Cortex of kidney (tissue), 1 donor: Measurements from ENCODE around the gene DHX57.
"Not testable (repeated sequence)": the region's sequence is repeated elsewhere in the genome, so short reads cannot be mapped to it uniquely, and the experiment has no call there.

Experiments
- DNase-seq: peaks from one replicate; lab custom pipeline; 2025; lab: John Stamatoyannopoulos, UW

DHX57 gene

DNA sequence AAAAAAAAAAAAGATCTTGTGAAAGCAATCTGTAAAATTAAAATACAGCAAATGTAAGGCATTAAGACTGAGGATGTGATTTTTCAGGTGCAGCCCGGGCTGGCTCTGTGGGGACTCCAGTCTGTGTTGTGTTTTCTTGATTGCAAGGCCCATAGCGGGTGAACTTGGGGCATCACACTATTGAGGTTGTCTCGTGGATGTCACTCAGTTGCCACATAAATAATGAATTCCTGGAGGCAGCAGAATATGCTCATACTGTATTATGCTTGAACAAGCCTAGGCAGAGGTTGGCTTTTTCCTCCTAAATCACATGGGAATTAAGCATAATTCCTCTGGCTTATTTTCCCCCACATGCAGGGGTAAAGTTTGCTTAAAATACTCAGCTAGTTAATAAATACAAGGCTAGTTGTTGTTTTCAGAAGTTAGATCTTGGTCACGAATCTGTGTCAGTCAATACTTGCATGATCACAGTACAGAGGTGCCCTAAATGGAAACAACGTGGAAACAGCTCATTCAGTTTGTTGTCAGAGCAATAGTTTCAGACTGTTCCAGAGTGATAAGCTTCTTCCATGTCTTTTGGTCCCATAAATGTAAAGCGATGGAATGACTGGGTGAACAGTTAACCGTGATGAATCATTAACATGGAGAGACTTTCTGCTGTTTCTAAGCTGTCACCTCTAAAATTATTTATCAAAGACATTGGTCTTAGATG lies 81.3 kb downstream of the DHX57 start:
- DNase-seq = no peak

DNA sequence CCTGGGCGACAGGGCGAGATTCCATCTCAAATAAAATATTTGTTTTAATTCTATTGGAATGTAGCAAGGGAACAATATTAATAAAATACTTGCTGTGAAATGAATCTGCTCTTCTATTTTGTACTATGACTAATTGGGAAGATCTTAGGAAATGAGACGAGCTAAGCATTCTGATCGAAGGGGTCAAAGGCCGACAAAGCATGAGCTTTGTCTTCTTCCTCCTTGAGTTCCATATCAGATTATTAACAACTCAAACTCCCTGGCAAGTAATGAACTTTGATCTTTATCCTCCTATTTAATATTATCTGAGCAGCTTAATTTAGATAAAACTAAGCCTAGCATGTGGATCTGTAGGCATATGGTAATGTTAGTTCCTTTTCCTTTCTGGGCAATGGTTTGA lies 82.2 kb downstream of the DHX57 start:
- DNase-seq = no peak

DNA sequence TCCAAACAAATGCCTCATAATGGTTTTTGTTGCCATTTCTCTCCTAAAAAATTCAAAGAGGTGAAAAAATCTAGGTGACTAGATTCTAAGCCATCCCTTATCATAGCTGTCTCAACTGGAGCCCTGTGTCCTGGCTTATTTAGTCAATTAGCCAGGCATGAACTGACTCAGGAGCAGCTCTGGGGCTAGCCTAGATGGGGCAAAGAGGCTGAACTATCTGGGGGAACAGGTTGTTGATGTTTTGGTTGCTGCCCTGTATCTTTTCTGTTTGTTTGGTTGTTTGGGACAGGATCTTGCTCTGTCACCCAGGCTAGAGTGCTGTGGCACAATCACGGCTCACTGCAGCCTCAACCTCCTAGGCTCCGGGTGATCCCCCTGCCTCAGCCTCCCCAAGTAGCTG lies 83.0 kb downstream of the DHX57 start:
- no peak for DNase-seq

DNA sequence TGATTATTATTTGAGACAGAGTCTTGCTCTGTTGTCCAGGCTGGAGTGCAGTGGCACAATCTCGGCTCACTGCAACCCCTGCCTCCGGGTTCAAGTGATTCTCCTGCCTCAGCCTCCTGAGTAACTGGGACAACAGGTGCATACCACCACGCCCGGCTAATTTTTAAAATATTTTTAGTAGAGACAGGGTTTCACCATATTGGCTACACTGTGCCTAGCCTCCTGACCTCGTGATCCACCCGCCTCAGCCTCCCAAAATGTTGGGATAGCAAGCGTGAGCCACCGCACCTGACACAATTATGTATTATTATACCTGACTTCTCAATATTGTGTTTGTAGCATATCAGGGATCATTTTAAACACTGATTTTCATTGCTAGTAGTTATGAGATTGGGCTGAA lies 83.4 kb downstream of the DHX57 start:
- DNase-seq = not testable (repeated sequence)

DNA sequence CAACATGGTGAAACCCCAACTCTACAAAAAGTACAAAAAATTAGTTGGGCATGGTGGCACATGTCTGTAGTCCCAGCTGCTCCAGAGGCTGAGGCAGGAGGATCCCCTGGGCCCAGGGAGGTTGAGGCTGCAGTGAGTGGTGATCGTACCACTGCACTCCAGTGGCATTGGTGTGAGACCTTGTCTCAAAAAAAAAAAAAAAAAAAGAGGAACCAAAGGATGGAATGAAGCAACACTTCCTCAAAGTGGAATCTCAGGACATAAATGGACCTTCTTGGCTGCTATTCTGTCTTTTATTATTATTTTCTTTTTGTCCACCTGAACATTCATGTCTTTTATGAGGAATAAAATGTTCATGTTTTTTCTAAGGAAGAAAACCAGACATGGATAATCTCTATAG lies 84.0 kb downstream of the DHX57 start:
- no peak for DNase-seq

DNA sequence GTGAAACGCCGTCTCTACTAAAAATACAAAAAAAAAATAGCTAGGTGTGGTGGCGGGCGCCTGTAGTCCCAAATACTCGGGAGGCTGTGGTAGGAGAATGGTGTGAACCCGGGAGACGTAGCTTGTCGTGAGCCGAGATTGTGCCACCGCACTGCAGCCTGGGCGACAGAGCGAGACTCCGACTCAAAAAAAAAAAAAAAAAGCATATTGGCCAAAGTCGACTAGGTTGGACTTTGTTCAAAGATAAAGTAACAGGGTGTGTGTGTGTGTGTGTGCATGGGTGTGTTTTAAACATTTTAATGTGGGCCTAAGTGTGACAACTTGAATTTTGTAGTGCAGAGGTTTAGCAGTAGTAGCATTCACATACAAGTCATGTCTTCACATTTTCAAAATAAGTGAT lies 86.0 kb downstream of the DHX57 start:
- no peak for DNase-seq

DNA sequence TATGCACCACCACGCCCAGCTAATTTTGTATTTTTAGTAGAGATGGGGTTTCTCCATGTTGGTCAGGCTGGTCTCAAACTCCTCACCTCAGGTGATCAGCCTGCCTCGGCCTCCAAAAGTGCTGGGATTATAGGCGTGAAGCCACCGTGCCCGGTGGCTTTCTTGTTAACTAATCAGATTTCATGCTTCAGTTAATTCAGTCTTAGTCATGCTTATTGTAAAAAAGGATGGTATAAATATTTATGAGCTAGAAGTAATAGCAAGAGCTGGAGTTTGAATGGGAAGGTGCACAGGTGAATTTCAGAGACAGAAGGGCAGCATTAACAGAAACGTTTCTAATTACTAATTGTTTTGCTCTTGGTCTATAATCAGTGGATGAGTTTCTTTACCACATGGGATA lies 87.4 kb downstream of the DHX57 start:
- DNase-seq = no peak

DNA sequence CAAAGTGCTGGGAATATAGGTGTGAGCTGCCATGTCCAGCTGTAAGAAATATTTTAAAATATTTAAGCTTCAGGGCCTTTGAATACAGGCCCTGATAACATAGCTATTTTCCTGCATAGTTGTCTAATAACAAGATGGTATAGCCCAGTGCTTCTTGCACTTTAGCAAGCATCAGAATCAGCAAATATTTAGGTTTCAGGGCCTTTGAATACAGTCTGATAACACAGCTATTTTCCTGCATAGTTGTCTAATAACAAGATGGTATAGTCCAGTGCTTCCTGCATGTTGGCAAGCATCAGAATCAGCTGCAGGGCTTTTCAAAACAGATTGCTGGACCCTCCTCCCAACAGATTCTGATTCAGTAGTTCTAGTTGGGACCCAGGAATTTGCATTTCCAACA lies 92.1 kb downstream of the DHX57 start:
- no peak for DNase-seq

DNA sequence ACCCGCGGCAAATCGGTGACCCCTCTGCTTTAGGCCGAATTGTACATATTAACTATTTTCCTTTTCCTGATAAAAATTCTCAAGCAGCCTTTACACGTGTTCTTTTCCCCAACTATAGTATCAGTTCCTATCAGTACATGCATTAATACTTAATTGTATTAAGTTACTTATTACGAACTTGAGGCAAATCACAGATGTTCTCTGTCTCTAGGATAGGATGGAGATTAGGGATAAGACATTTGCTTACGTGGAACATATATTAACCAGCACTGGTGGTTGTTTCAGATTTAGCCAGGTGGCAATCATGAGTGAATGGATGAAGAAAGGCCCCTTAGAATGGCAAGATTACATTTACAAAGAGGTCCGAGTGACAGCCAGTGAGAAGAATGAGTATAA lies 97.0 kb downstream of the DHX57 start:
- no peak for DNase-seq

DNA sequence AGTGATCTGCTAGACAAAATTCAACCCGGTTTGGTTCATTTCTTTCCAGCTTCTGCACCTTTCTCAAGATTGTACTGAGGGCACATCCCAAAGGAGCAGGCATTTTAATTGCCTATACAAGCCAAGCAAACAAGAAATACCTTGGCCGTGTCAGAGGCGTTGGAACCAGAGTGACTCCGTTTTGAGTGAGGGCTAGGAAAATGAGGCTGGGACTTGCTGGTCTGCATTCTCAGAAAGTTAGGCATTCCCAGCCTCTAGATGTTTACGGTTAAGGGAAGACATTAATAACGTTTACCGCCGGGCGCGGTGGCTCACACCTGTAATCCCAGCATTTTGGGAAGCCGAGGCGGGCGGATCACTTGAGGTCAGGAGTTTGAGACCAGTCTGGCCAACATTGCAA lies 99.2 kb downstream of the DHX57 start:
- no peak for DNase-seq

DNA sequence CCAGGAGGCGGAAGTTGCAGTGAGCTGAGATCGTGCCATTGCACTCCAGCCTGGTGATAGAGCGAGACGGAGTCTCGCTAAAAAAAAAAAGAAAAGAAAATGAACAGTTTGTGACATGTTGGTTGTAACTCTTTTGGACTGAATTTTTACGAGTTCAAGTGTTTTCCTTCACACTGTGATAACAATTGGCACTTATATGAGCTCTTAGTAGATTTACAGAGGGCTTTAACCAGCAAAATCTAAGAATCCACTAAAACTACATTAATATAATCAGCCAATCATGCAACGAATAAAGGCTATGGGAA lies 99.9 kb downstream of the DHX57 start:
- DNase-seq = no peak

DNA sequence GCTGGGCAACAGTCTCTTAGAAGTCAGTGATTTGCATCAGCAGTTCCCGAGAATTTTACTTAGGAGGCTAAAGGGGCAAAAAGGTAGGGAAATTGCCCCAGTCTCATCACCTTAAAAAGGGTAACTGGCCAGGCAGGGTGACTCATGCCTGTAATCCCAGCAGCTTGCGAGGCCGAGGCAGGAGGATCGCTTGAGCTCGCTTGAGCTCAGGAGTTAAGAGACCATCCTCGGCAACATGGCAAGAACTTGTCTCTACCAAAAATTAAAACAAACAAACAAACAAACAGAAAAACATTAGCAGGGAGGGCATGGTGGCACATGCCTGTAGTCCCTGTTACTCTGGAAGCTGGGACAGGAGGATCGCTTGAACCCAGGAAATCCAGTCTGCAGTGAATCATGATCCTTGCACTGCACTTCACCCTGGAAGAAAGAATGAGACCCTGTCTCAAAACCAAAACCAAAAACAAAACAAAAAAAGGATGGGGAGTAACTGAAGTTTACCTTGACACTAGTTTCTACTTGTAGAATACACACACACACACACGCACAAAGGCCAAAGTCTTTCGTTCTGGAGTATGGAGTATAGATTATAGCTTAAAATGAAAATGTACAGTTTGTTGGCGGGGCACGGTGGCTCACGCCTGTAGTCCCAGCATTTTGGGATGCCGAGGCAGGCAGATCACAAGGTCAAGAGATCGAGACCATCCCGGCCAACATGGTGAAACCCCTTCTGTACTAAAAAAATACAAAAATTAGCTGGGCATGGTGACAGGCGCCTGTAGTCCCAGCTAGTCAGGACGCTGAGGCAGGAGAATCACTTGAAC lies 100.4 kb downstream of the DHX57 start:
- no peak for DNase-seq

DNA sequence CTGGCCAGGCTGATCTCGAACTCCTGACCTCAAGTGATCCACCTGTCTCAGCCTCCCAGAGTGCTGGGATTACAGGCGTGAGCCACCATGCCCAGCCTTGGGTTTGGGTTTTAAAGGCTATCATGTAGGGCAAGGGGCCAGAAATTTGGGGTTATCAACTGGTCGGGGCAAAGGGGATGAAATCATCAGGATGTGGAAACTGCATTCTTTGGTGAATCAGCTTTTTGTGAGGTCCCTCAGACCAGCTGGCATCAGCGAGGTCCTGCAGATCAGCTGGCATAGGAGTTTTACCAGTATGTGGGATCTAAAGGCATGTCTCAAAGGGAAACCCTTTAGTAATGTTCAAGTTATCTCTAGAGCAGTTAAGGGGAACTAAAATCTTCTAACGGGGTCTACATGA lies 104.1 kb downstream of the DHX57 start:
- DNase-seq = no peak

DNA sequence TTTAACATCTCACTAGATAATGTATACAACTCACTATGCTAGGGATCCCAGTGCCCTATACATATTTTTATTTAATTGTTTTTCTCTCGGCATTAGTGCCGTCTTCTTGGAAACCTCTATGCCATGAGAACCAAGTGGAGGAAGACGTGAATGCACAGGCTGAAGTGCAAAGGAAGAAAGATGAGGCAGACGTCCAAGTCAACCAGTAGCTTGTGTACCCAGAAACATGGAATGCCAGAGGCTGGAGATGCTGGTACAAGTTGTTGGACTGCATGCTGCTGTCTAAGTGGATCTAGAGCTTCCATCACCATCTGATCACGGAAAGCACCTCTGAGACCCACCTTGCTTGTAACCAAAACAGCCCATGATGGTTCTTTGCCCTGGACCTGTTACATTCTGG lies 110.2 kb downstream of the DHX57 start:
- DNase-seq = no peak

DNA sequence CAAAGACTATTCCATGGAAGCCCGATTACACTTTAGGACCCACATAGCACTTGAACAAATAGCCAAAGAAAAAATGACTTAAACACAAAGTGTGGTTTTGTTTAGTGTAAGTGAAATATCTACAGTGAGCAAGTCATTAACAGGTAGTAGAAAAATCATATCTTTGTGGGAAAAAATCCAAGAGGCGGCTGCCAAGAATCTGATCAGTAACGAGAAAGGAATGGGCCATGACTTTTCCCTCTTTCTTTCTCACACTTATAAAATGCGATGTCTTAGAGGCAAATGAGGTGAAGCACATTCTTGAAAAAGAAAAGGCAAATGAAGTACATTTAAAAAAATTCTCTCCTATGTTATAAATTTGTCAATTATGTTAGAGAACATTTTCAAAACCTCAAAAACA lies 110.6 kb downstream of the DHX57 start:
- no peak for DNase-seq

DNA sequence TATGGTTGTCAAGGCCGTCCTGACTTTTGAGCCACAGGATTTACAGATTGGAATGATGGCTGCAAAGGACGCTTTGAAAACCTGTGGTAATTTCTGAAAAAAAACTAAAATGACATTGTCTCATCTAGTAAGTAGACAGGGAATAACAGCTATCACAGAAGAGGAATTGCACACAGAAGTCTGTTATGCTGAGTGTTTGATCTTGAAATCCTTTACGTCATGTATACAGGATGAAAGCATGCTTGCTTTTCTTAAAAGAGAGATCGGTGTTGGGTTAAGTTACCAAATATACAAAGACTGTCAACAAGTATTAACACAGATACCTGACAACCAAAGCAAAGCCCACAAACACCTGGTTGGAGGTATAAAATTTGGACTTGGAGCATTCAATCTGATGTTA lies 112.0 kb downstream of the DHX57 start:
- no peak for DNase-seq

DNA sequence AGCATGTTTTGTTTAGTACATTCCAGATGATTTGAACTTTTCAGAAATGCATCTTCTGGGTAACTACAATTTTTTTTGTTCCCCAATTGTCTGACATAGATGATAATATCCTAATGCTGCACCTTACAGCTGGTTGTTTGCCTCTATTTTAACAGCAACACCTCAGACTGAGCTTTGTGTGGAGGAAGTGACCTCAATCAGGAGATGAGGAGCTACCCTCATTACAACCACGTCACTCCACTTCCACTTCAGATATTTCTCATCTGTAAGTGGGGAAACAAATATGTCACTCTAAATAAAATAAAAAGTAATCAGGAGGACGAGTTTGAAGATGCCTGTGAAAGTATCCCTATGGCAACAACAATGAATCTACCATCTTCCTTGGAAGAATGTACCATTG lies 112.5 kb downstream of the DHX57 start:
- DNase-seq = no peak

DNA sequence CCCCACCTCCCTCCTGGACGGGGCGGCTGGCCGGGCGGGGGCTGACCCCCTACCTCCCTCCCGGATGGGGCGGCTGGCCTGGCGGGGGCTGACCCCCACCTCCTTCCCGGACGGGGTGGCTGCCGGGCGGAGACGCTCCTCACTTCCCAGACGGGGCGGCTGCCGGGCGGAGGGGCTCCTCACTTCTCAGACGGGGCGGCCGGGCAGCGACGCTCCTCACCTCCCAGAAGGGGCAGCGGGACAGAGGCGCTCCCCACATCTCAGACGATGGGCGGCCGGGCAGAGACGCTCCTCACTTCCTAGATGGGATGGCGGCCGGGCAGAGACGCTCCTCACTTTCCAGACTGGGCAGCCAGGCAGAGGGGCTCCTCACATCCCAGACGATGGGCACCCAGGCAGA lies 119.8 kb downstream of the DHX57 start:
- DNase-seq = not testable (repeated sequence)

DNA sequence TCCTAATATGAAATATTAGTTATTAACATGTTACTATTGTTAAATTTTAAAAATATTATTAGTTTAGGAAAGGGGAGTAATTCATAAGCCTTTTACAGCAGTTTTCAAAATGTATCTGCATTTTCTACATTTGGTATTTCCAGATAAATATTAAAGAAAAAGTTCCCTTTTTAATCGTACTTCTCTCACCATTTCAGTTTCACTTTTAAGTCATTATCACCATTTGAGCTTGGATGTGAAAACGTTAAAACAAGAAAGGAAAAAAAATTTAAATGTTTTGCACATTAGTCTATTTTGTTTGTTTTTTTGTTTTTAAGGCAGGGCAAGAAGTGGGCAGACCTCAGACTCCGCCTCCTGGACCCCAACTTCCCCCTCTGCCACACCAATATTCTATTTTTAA lies 121.2 kb downstream of the DHX57 start:
- no peak for DNase-seq

DNA sequence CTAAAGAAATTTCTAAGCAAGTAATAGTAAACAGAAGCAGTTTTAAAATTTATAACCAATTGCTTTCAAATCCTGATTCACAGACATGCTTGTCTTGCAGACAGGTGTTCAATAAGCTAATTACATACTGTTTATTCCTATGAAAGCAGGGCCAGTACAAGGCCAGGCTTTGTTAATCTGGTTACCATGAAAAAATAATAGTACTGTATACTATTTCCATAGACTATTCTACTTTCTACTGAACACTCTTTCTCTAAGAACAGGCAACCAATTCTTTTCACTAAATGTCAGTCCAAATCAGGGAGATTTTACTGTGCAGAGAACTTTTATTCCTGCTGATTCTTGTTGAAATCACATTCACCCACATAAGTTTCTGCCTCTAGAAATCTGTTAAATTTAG lies 121.7 kb downstream of the DHX57 start:
- DNase-seq = no peak

DNA sequence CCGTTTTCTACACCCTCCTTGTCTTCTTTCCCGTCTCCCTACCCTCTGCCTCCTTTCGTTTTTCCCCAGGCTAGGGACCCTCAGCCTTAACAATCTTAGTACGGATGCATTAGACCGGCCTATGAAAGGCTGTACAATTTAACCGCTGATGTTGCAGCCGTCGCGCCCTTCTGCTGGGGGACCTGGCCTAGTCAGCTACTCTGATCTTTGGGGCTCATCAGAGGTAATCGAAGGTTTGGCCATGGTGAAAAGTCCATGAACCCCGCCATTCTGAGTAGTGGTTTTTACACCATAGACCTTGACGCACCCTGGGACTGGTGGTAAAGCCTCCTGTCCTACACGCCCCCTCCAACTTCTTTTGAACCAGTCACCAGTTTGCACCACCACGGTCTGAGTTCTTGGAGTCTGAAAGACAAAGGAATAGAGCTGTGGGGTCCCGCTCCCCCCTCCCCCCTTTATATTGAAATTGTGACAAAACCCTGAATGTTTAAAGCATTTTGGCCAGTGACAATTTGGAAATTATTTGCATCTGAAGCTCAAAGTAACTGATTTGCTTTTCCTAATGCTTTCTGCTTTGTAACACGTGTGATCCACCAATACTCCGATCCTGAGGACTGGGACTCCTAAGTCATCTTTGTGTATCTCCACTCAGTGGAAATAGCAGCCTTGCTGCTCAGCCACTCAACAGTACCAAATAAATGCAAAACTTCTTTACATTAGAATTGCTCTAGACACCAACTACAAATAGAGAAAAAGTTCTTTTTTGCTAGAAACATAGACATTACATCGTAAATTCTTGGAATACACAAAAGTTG lies 123.9 kb downstream of the DHX57 start:
- no peak for DNase-seq

DNA sequence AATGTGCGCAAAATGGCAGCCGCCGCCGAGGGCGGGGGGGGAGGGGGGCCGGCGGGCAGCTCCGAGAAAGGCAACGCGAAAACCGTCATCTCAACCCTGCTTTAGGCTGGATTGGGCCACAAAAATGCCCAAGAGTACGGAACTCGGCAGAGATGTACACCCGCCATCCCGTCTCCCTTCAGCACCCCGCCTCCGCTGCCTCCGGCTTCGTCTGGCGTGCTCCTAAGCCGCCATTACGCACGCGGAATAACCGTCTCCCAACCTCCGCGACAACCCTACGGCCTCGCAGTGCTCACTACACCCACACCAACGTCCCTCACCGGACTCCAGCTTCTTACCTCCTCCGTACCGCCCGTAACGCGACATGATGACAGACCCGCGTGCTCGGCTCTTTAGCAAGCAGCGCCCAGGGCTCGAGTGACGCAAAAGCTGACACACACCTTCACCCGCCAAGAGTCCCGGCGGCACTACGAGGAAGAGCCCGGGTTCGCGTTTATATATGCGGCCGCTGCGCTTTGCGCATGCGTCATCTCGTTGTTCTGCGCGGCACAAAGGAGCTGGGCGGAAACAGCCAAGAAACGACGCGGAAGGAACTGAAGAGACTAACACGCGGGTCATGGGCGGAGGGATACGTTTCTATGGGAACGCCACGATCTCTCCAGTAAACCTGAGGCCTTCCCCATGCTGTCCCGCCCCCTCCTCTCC lies 124.7 kb downstream of the DHX57 start, which contains the start of gene SRSF7:
TSS of gene SRSF7 (minus strand) at position 471 of the 705 bp plus-strand sequence. CDS start at position 366, 105 bp downstream.
- DNase-seq = peak; percentile 78
